ENCODE measurements around the gene SH2D1B. TPM values are rescaled to one million over a fixed set of nuclear protein-coding genes. Genes with fewer than 3 reads are reported as not detected.
"Not testable (repeated sequence)": the region's sequence is repeated elsewhere in the genome, so short reads cannot be mapped to it uniquely, and the experiment has no call there.

The SH2D1B gene, protein sequence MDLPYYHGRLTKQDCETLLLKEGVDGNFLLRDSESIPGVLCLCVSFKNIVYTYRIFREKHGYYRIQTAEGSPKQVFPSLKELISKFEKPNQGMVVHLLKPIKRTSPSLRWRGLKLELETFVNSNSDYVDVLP
- total RNA-seq = not detected

DNA sequence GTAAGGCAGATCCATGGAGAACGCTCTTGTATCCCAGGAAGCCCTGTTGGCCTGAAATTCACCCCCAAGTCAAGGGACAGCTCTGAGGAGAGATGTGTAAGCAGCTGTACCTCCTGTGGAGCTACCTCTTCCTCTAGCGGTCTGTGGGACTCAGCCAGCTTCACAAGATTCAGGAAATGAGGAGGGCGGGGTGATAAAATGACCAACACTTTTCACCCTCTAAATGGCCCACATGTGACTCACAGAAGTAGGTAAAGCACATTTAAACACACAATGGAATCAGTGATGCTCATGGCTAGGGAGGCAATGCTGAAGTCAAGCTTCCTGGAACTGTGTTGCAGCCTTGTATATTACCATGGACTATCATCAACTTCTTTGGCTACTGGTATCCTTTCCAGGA, at the start of gene SH2D1B:
Gene SH2D1B (minus strand): TSS at position 135 of the 400 bp plus-strand sequence. CDS start 120 bp downstream, at position 15.
- Histone ChIP-seq H3K36me3 (no peaks in the 10 kb centered on the region), H3K27ac (no peak within 1 kb of the TSS), H3K4me1 (no peaks in the 10 kb centered on the region), H3K4me3 (no peak within 1 kb of the TSS), H3K9me3 (no peaks in the 10 kb centered on the region), H3K27me3 (no peaks in the 10 kb centered on the region)
- no peak for DNase-seq (ENCODE audit: low spot score in 2 of 2)
- 61 to 79% methylated on average over 3 of the region's 3 CpGs for WGBS, 2 donors
- TF ChIP-seq CTCF (IDR thresholded peaks at IDR 0.05) (no peak), EP300 (IDR thresholded peaks at IDR 0.05) (no peak), POLR2A (IDR thresholded peaks at IDR 0.05) (no peak)

- Histone ChIP-seq H3K9me3 (no peaks in the 10 kb centered on the region), H3K4me3 (no peak overlapping the region), H3K27ac (no peak overlapping the region), H3K27me3 (no peaks in the 10 kb centered on the region), H3K36me3 (no peaks in the 10 kb centered on the region), H3K4me1 (no peaks in the 10 kb centered on the region)
- 88 to 92% methylated on average over 5 of the region's 5 CpGs for WGBS, 2 donors
- no peak for TF ChIP-seq EP300 (IDR thresholded peaks at IDR 0.05)
- TF ChIP-seq POLR2A (IDR thresholded peaks at IDR 0.05) = no peak
- no peak for TF ChIP-seq CTCF (IDR thresholded peaks at IDR 0.05)
- no peak for DNase-seq (ENCODE audit: low spot score in 2 of 2)
Observed at GRCh38 chr1:162458236-162458635, 46.3 kb upstream of the SH2D1B start.

DNA sequence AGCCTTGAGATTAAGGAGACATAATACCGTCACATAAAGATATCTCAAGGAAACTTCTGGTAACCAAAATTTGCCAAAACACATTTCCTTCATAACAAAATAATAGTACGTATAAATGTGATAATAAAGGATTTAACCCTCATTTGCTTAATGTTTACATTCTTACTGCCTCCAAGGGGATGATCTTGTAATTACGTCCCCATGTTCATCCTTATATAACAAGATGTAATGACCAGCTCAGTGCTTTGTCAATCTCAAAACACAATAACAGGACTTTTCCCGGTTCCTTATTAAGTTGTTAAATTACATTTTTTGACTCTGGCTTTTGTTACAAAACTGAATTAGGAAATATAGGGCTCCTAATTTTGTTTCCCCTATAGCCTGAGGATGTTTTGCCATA, 44.4 kb upstream of the SH2D1B start:
- no peaks in the 10 kb centered on the region for H3K27me3 ChIP-seq
- no peak for DNase-seq (ENCODE audit: low spot score in 2 of 2)
- H3K4me3 ChIP-seq = no peak overlapping the region
- peaks cover 0 to 2% (median 0%) of the 10 kb centered on the region in 4 donors for H3K9me3 ChIP-seq
- WGBS, 2 donors = 83 to 88% methylated on average over 4 of the region's 4 CpGs
- H3K36me3 ChIP-seq = no peaks in the 10 kb centered on the region
- H3K4me1 ChIP-seq = no peaks in the 10 kb centered on the region
- H3K27ac ChIP-seq = no peak overlapping the region
- no peak for TF ChIP-seq CTCF (IDR thresholded peaks at IDR 0.05)
- no peak for TF ChIP-seq POLR2A (IDR thresholded peaks at IDR 0.05)
- TF ChIP-seq EP300 (IDR thresholded peaks at IDR 0.05) = no peak

DNA sequence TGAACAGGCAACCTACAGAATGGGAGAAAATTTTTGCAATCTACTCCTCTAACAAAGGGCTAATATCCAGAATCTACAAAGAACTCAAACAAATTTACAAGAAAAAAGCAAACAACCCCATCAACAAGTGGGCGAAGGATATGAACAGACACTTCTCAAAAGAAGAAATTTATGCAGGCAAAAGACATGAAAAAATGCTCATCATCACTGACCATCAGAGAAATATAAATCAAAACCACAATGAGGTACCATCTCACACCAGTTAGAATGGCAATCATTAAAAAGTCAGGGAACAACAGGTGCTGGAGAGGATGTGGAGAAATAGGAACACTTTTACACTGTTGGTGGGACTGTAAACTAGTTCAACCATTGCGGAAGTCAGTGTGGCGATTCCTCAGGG, 42.4 kb upstream of the SH2D1B start:
- DNase-seq (ENCODE audit: low spot score in 2 of 2); H3K27ac ChIP-seq; H3K4me3 ChIP-seq; H3K27me3 ChIP-seq; H3K36me3 ChIP-seq; H3K9me3 ChIP-seq; H3K4me1 ChIP-seq: not testable (repeated sequence)
- 92 to 95% methylated on average over 2 to 3 of the region's 3 CpGs for WGBS, 2 donors

- DNase-seq (ENCODE audit: low spot score in 2 of 2) = no peak
- no peaks in the 10 kb centered on the region for H3K4me1 ChIP-seq
- H3K9me3 ChIP-seq = peaks cover 0 to 4% (median 0%) of the 10 kb centered on the region in 4 donors
- 87% methylated on average over 2 of the region's 2 CpGs for WGBS, 2 donors
- H3K36me3 ChIP-seq = no peaks in the 10 kb centered on the region
- H3K4me3 ChIP-seq = no peak overlapping the region
- no peak overlapping the region for H3K27ac ChIP-seq
- no peaks in the 10 kb centered on the region for H3K27me3 ChIP-seq
- TF ChIP-seq EP300 (IDR thresholded peaks at IDR 0.05) = no peak
- no peak for TF ChIP-seq CTCF (IDR thresholded peaks at IDR 0.05)
Observed at GRCh38 chr1:162446946-162447345, 35.0 kb upstream of the SH2D1B start.

- Histone ChIP-seq H3K9me3 (no peaks in the 10 kb centered on the region), H3K36me3 (no peaks in the 10 kb centered on the region), H3K27ac (no peak overlapping the region), H3K4me3 (no peak overlapping the region), H3K4me1 (no peaks in the 10 kb centered on the region), H3K27me3 (no peaks in the 10 kb centered on the region)
- no peak for DNase-seq (ENCODE audit: low spot score in 2 of 2)
- TF ChIP-seq CTCF (IDR thresholded peaks at IDR 0.05) = no peak
- TF ChIP-seq POLR2A (IDR thresholded peaks at IDR 0.05) = no peak
- no peak for TF ChIP-seq EP300 (IDR thresholded peaks at IDR 0.05)
Observed at GRCh38 chr1:162444903-162445302, 33.0 kb upstream of the SH2D1B start.

GRCh38 chr1:162432977-162433713, 21.2 kb upstream of the SH2D1B start:
- not testable (repeated sequence) for H3K27me3 ChIP-seq; DNase-seq (ENCODE audit: low spot score in 2 of 2); H3K4me3 ChIP-seq; H3K27ac ChIP-seq; H3K4me1 ChIP-seq; H3K36me3 ChIP-seq; H3K9me3 ChIP-seq
- 94 to 96% methylated on average over 15 to 40 of the region's 47 CpGs for WGBS, 2 donors

Data from tibial nerve (tissue), 4 donors.